Endothelial cell of umbilical vein (primary cell): Measurements from ENCODE around the gene SPACA7. TPM values are rescaled to one million over a fixed set of nuclear protein-coding genes. Genes with fewer than 3 reads are reported as not detected.

ENCODE experiments used
- BruUV-seq: library from RNA; stranded (reverse); fragments of 400-500 nt; replicated peaks from 2 replicates; lab custom pipeline; 2021; lab: Mats Ljungman, UMichigan
- CTCF ChIA-PET: fragments of 300-600, 350-600 bp; sonication (Branson Sonifier 250); formaldehyde crosslinking; loops from one replicate; lab custom pipeline; 2021; ENCODE audit warnings: antibody characterized with exemption, inconsistent platforms; lab: Charles Lee
- POLR2A ChIA-PET: fragments of 300-600, 350-600 bp; sonication (Branson Sonifier 250); formaldehyde crosslinking; loops from one replicate; lab custom pipeline; 2021; ENCODE audit warnings: antibody characterized with exemption, inconsistent platforms; lab: Charles Lee
- DNase-seq: peaks from one replicate; pipeline ENCODE4 v3.0.0-alpha.2; 2011; ENCODE audit warnings: low read depth, low spot score
- FAIRE-seq: peaks from 2 replicates; lab custom pipeline; 2011; peaks lifted over from hg19 to GRCh38; lab: Jason Lieb, UNC
- H2AFZ ChIP-seq: 2 replicates; pipeline ENCODE4 v1.6.0; 2012; ENCODE audit warnings: low read depth, low read length, control low read depth, inconsistent platforms
- H3K27ac ChIP-seq: 2 replicates; pipeline ENCODE4 v1.5.1; 2011; ENCODE audit warnings: low read depth, mild to moderate bottlenecking, control low read depth, low read length, moderate library complexity; ENCODE audit not compliant: insufficient read depth
- H3K27me3 ChIP-seq, 2 experiments: 2 replicates each; pipeline versions ENCODE4 v1.6.0 to v1.6.1; 2011; ENCODE audit warnings: low read length in 2 of 2, mixed read lengths in 1 of 2; ENCODE audit not compliant: control insufficient read depth in 2 of 2, insufficient read depth in 2 of 2
- H3K36me3 ChIP-seq, 2 experiments: 2 replicates in 1 of 2; 3 replicates in 1 of 2; pipeline ENCODE4 v1.5.1; 2011; ENCODE audit warnings: low read length in 2 of 2, mild to moderate bottlenecking in 1 of 2, moderate library complexity in 1 of 2; ENCODE audit not compliant: control insufficient read depth in 2 of 2, insufficient read depth in 2 of 2; ENCODE audit errors: extremely low read depth in 1 of 2
- H3K4me1 ChIP-seq: 3 replicates; pipeline ENCODE4 v1.5.1; 2011; ENCODE audit warnings: mild to moderate bottlenecking, low read length; ENCODE audit not compliant: control insufficient read depth, insufficient read depth; ENCODE audit errors: extremely low read depth
- H3K4me2 ChIP-seq: 2 replicates; pipeline ENCODE4 v1.6.1; 2011; ENCODE audit warnings: low read length, control low read depth, mixed read lengths; ENCODE audit not compliant: insufficient read depth
- H3K4me3 ChIP-seq, 3 experiments: fragments of 200-600 bp in 1 of 3; sonication (generic), shearing (Covaris generic) in 1 of 3; replicated peaks in 1 of 3; 2 replicates each; pipeline ENCODE4 v1.5.1; 2011 to 2016; ENCODE audit warnings: control low read depth in 3 of 3, low read length in 3 of 3, mild to moderate bottlenecking in 2 of 3, inconsistent platforms in 1 of 3, low read depth in 1 of 3, moderate library complexity in 1 of 3; ENCODE audit not compliant: insufficient read depth in 1 of 3
- H3K79me2 ChIP-seq: 2 replicates; pipeline ENCODE4 v1.6.0; 2012; ENCODE audit warnings: low read length, inconsistent platforms; ENCODE audit not compliant: control insufficient read depth, insufficient read depth
- H3K9ac ChIP-seq: replicated peaks from 2 replicates; pipeline ENCODE3; 2011; ENCODE audit warnings: low read length, control low read depth; ENCODE audit not compliant: insufficient read depth; ENCODE audit errors: extremely low read depth
- H3K9me1 ChIP-seq: replicated peaks from 3 replicates; pipeline ENCODE4 v1.6.0; 2011; ENCODE audit warnings: mild to moderate bottlenecking, low read length; ENCODE audit not compliant: control insufficient read depth, insufficient read depth; ENCODE audit errors: extremely low read depth
- H3K9me3 ChIP-seq: replicated peaks from 2 replicates; pipeline ENCODE4 v1.5.1; 2012; ENCODE audit warnings: low read length, inconsistent platforms; ENCODE audit not compliant: control insufficient read depth, insufficient read depth
- H4K20me1 ChIP-seq: replicated peaks from 2 replicates; pipeline ENCODE3; 2011; ENCODE audit warnings: mild to moderate bottlenecking, low read length; ENCODE audit not compliant: control insufficient read depth, insufficient read depth; ENCODE audit errors: extremely low read depth
- EZH2 ChIP-seq: IDR thresholded peaks from 2 replicates; pipeline ENCODE4 v1.6.1; 2012; ENCODE audit warnings: borderline replicate concordance, low read depth, mild to moderate bottlenecking, moderate library complexity, low read length, inconsistent platforms; ENCODE audit not compliant: severe bottlenecking
- MYC ChIP-seq: IDR thresholded peaks from one replicate; pipeline ENCODE4 v1.6.1; 2011; ENCODE audit warnings: mild to moderate bottlenecking, low read depth, low read length
- dilution Hi-C: fragments of 300-500 bp; cut with MboI; formaldehyde crosslinking; loops from one replicate; pipeline ENCODE4 v1.15.0; 2019; ENCODE audit warnings: low sequenced_read_pairs; ENCODE audit not compliant: extremely low pct_ligation_motif_present
- intact Hi-C: fragments of 100-400 bp; cut with micrococcal nuclease; formaldehyde crosslinking; loops from one replicate; pipeline ENCODE4 v1.10.0; 2022
- polyA plus RNA-seq, 4 experiments: library from polyadenylated mRNA; depleted of rRNA in 3 of 4; stranded (reverse) in 3 of 4; unstranded in 1 of 4; fragments of >200 nt; gene quantifications; 2 replicates each; pipeline versions ENCODE4 v1.2.1 to v1.2.3, GENCODE V29; 2011 to 2012; ENCODE audit warnings: missing spikeins in 1 of 4
- total RNA-seq: library from RNA; stranded (reverse); gene quantifications from 2 replicates; pipeline ENCODE4 v1.2.3, GENCODE V29; 2021
- TF ChIP-seq, protein P1 (sequence below), 2 donors: IDR thresholded peaks; 1 replicate in 1 of 2; 2 replicates in 1 of 2; pipeline ENCODE4 v1.5.1; 2011; ENCODE audit warnings: low read length in 2 of 2, mild to moderate bottlenecking in 2 of 2, moderate library complexity in 2 of 2, control low read depth in 1 of 2, inconsistent platforms in 1 of 2, low read depth in 1 of 2; ENCODE audit not compliant: insufficient read depth in 1 of 2; ENCODE audit errors: extremely low read depth in 1 of 2

The SPACA7 gene
- total and polyA plus RNA-seq, 2 donors (not counting 3 experiments of a cell fraction or from before 2014, with no cell fraction given), result not detected

DNA sequence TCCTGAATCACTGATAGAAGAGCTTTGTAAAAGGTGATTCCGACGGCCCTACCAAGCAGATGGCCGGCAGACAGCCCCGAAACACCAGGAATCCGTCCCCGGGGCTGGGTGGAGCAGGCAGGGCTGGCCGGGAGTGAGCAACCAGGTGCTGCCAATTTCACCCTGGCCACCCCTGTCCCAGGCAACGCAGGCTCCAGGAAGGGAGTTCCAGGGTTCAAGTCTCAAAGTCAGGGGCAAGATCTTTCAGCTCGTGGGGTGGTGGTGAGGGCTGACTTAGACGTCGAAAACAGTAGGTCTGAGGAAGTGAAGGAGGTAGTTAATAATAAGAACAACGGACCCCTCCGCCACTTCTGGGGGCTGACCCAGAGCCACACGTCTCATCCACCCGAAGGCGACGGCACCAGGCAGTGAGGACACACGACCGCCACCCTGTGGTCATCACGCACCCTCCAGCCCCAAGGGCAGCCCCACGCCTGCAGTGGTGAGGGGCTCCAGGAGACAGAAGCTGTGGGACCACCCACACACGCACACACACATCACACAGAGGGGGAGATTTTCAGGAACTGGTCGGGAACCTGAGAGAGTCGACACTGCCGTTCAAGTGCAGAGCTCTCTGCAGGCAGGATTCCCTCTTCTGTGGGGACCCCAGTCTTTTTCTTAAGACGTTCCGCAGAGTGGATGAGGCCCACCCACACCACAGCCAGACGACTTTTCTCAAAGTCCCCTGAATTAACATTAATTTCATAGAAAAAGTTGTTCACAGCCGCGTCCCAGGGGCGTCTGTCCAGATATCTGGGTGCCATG is 67.2 kb downstream of the SPACA7 start:
- intact Hi-C loops, result loop anchor here (5.0 kb wide), 2 partner anchors 1221 to 1376 kb away; no protein-coding TSS in a partner anchor
- Histone ChIP-seq H3K4me2 (no peak overlapping the region), H3K4me3 (no peak overlapping the region), H3K27me3 (no peaks in the 10 kb centered on the region), H3K9me3 (no peaks in the 10 kb centered on the region), H3K9me1 (no peaks in the 10 kb centered on the region), H2AFZ (no peak overlapping the region), H3K79me2 (no peaks in the 10 kb centered on the region), H3K36me3 (no peaks in the 10 kb centered on the region), H3K9ac (no peak overlapping the region), H4K20me1 (no peaks in the 10 kb centered on the region), H3K27ac (no peak overlapping the region), H3K4me1 (no peaks in the 10 kb centered on the region)
- POLR2A ChIA-PET, result no interaction called here
- dilution Hi-C loops, result no loop called here
- BruUV-seq, result no TSS peak
- TF ChIP-seq MYC, result no peak
- TF ChIP-seq, protein P1, sequence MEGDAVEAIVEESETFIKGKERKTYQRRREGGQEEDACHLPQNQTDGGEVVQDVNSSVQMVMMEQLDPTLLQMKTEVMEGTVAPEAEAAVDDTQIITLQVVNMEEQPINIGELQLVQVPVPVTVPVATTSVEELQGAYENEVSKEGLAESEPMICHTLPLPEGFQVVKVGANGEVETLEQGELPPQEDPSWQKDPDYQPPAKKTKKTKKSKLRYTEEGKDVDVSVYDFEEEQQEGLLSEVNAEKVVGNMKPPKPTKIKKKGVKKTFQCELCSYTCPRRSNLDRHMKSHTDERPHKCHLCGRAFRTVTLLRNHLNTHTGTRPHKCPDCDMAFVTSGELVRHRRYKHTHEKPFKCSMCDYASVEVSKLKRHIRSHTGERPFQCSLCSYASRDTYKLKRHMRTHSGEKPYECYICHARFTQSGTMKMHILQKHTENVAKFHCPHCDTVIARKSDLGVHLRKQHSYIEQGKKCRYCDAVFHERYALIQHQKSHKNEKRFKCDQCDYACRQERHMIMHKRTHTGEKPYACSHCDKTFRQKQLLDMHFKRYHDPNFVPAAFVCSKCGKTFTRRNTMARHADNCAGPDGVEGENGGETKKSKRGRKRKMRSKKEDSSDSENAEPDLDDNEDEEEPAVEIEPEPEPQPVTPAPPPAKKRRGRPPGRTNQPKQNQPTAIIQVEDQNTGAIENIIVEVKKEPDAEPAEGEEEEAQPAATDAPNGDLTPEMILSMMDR (IDR thresholded peaks at IDR 0.05; ENCODE audit: extremely low read depth in 1 of 2, insufficient read depth in 1 of 2, low read depth in 1 of 2, low read length in 2 of 2), result peak in 1 of 2 donors; percentile 48
- FAIRE-seq, result no peak
- CTCF ChIA-PET, result interaction anchor here (0.6 to 3.3 kb wide), 17 partner anchors 11 to 1988 kb away, joined by 3 to 33 read pairs (median 3); partner anchors contain the start of gene NAXD
- DNase-seq, result no peak

GRCh38 chr13:112443995-112444311 is 67.8 kb downstream of the SPACA7 start:
- POLR2A ChIA-PET, result no interaction called here
- H3K4me1 ChIP-seq, result no peaks in the 10 kb centered on the region
- H3K27ac ChIP-seq, result no peak overlapping the region
- H3K36me3 ChIP-seq, result no peaks in the 10 kb centered on the region
- H3K4me3 ChIP-seq, result no peak overlapping the region
- H3K9me3 ChIP-seq, result no peaks in the 10 kb centered on the region
- dilution Hi-C loops, result no loop called here
- TF ChIP-seq EZH2, result no peak
- TF ChIP-seq, protein P1 (IDR thresholded peaks at IDR 0.05; ENCODE audit: extremely low read depth in 1 of 2, insufficient read depth in 1 of 2, low read depth in 1 of 2, low read length in 2 of 2), result peak; percentile 85 to 94
- H3K9ac ChIP-seq, result no peak overlapping the region
- FAIRE-seq (peak; percentile 78), DNase-seq (peak; percentile 53)
- H2AFZ ChIP-seq, result no peak overlapping the region
- H3K9me1 ChIP-seq, result no peaks in the 10 kb centered on the region
- no peaks in the 10 kb centered on the region for H3K27me3 ChIP-seq
- no peaks in the 10 kb centered on the region for H3K79me2 ChIP-seq
- BruUV-seq, result no TSS peak
- no peak overlapping the region for H3K4me2 ChIP-seq
- intact Hi-C loops, result loop anchor here (1.0 to 5.0 kb wide), 4 partner anchors 162 to 1377 kb away; no protein-coding TSS in a partner anchor
- H4K20me1 ChIP-seq, result no peaks in the 10 kb centered on the region
- CTCF ChIA-PET, result interaction anchor here (0.6 to 3.3 kb wide), 15 partner anchors 10 to 1988 kb away, joined by 3 to 33 read pairs (median 3); partner anchors contain the start of gene NAXD
